Measurements from ENCODE around the gene SPOCK2. TPM values are rescaled to one million over a fixed set of nuclear protein-coding genes. Genes with fewer than 3 reads are reported as not detected.

Gene SPOCK2
- total RNA-seq, 1 donor, result 0.36 TPM

DNA sequence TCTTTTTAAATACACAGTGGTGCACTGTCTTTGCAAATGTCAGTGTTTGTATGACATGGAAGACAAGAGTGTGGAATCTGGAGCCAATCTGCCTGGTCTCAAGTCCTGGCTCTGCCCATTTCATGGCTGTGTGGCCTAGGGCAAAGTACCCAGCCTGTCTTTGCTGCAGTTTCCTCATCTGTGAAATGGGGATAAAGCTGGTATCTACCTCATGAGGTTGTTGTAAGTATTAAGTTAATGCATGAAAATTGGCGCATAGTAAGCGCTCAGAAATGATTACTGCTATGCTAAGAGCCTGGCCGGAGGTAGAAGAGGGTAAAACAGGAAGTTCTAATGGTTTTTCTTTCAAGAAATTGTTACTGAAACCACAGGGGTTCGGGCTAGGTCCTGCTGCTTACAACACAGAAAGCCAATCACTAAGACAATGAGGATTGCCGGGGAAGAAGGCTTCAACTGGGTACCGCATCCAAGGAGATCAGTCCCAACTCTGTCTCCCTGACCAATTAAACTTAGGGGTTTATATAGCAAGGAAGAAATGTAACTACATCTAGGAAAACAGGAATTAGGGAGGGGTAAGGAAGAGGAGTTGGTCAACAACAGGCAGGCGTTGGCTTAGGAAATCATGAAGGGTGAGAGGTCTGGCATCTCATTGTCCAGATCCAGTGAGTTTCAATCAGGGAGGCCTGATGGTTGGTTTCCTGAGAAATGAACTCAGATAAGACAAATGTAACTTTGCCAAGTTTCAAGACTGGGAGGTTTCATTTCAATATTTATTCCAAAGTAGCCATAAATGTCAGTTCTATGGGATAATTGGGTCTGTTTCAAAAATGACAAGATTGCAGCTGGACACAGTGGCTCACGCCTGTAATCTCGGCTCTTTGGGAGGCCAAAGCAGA is 67.2 kb downstream of the SPOCK2 start:
- Histone ChIP-seq H3K4me3 (ENCODE audit: insufficient read depth, low read length) (no peak overlapping the region), H2AFZ (ENCODE audit: low read length) (no peak overlapping the region), H3K9me3 (ENCODE audit: low read depth, low read length) (no peaks in the 10 kb centered on the region), H3K4me1 (ENCODE audit: insufficient read depth, low read length) (peaks cover 7% of the 10 kb centered on the region), H3K79me2 (ENCODE audit: insufficient read depth, low read length) (no peaks in the 10 kb centered on the region), H3K27ac (ENCODE audit: low read depth, low read length) (no peak overlapping the region), H3K4me2 (ENCODE audit: insufficient read depth, low read length) (no peak overlapping the region), H3K27me3 (ENCODE audit: insufficient read depth, low read length) (no peaks in the 10 kb centered on the region), H3K36me3 (ENCODE audit: insufficient read depth, low read length) (no peaks in the 10 kb centered on the region), H4K20me1 (ENCODE audit: insufficient read depth, low read length) (no peaks in the 10 kb centered on the region)
- TF ChIP-seq CTCF (IDR thresholded peaks at IDR 0.05; ENCODE audit: extremely low read depth, low read depth, low read length), result no peak
- DNase-seq (ENCODE audit: insufficient read length, low spot score, missing footprints), result peak; percentile 18

- H3K79me2 ChIP-seq (ENCODE audit: insufficient read depth, low read length), result no peaks in the 10 kb centered on the region
- no peaks in the 10 kb centered on the region for H3K9me3 ChIP-seq (ENCODE audit: low read depth, low read length)
- no peaks in the 10 kb centered on the region for H4K20me1 ChIP-seq (ENCODE audit: insufficient read depth, low read length)
- H2AFZ ChIP-seq (ENCODE audit: low read length), result no peak overlapping the region
- TF ChIP-seq CTCF (IDR thresholded peaks at IDR 0.05; ENCODE audit: extremely low read depth, low read depth, low read length), result no peak
- peaks cover 7% of the 10 kb centered on the region for H3K4me1 ChIP-seq (ENCODE audit: insufficient read depth, low read length)
- no peak overlapping the region for H3K27ac ChIP-seq (ENCODE audit: low read depth, low read length)
- H3K4me3 ChIP-seq (ENCODE audit: insufficient read depth, low read length), result no peak overlapping the region
- H3K4me2 ChIP-seq (ENCODE audit: insufficient read depth, low read length), result no peak overlapping the region
- no peaks in the 10 kb centered on the region for H3K27me3 ChIP-seq (ENCODE audit: insufficient read depth, low read length)
- no peaks in the 10 kb centered on the region for H3K36me3 ChIP-seq (ENCODE audit: insufficient read depth, low read length)
- DNase-seq (ENCODE audit: insufficient read length, low spot score, missing footprints), result peak; percentile 25
These were observed 69.1 kb downstream of the SPOCK2 start for GRCh38 chr10:72019085-72019876.

DNA sequence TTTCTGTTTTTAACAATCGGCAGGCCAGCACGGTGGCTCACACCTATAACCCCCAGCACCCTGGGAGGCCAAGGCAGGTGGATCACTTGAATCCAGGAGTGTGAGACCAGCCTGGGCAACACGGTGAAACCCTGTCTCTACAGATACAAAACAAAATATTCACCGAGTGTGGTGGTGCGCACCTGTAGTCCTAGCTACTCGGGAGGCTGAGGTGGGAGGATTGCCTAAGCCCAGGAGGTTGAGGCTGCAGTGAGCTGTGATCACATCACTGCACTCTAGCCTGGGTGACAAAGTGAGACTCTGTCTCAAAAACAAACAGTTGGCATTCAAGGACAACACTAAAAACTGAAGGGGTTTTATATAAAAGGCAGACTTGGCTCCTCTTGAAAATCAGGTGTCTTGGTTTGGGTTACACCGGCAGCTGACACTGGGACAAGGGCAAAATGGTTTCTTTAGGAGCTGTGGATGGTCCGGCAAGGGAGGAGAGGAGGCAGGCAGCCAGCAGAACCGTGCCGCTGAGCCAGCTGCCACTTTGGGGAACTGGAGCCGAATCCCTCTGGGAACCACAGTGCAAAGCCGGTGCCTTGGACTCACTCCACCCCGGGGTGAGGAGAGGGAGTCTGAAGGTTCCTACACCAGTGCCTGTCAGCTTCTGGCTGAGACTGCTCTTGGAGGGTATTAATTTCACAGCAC is 71.6 kb downstream of the SPOCK2 start:
- no peaks in the 10 kb centered on the region for H3K9me3 ChIP-seq (ENCODE audit: low read depth, low read length)
- H2AFZ ChIP-seq (ENCODE audit: low read length), result no peak overlapping the region
- H3K27ac ChIP-seq (ENCODE audit: low read depth, low read length), result no peak overlapping the region
- no peaks in the 10 kb centered on the region for H3K79me2 ChIP-seq (ENCODE audit: insufficient read depth, low read length)
- DNase-seq (ENCODE audit: insufficient read length, low spot score, missing footprints), result peak; percentile 85
- H3K4me2 ChIP-seq (ENCODE audit: insufficient read depth, low read length), result no peak overlapping the region
- H3K4me3 ChIP-seq (ENCODE audit: insufficient read depth, low read length), result no peak overlapping the region
- H3K27me3 ChIP-seq (ENCODE audit: insufficient read depth, low read length), result no peaks in the 10 kb centered on the region
- H3K4me1 ChIP-seq (ENCODE audit: insufficient read depth, low read length), result peaks cover 7% of the 10 kb centered on the region
- peaks cover 5% of the 10 kb centered on the region for H4K20me1 ChIP-seq (ENCODE audit: insufficient read depth, low read length)
- no peaks in the 10 kb centered on the region for H3K36me3 ChIP-seq (ENCODE audit: insufficient read depth, low read length)
- no peak for TF ChIP-seq CTCF (IDR thresholded peaks at IDR 0.05; ENCODE audit: extremely low read depth, low read depth, low read length)

All from osteoblast (primary cell).